ENCODE measurements around the gene UBXN11.

- TF ChIP-seq GATA2 (IDR thresholded peaks at IDR 0.05; ENCODE audit: low read depth, low read length), result no peak
- no peak for TF ChIP-seq GATA3 (IDR thresholded peaks at IDR 0.05; ENCODE audit: low read depth, low read length)
These were observed 3.6 kb downstream of the UBXN11 start for GRCh38 chr1:26302733-26303405.
